Ovary (tissue), 9 donors: ENCODE measurements around the gene TYMS. TPM values are rescaled to one million over a fixed set of nuclear protein-coding genes. Genes with fewer than 3 reads are reported as not detected.

Experiments used
- DNase-seq, 5 donors: peaks; one replicate each; pipeline ENCODE4 v3.0.0-alpha.2; 2019 to 2020
- H3K27ac ChIP-seq, 2 donors: fragments of 200-600 bp; one replicate each; pipeline versions ENCODE4 v1.5.1 to v1.8.0; 2019 to 2022
- H3K27me3 ChIP-seq: fragments of 200-600 bp; one replicate; pipeline ENCODE4 v1.8.0; 2022
- H3K36me3 ChIP-seq: fragments of 200-600 bp; sonication (generic); one replicate; pipeline ENCODE4 v1.5.1; 2019
- H3K4me1 ChIP-seq: one replicate; pipeline ENCODE4 v1.8.1; 2013; ENCODE audit warnings: mild to moderate bottlenecking, moderate library complexity; ENCODE audit not compliant: insufficient read depth
- H3K4me3 ChIP-seq: fragments of 200-600 bp; sonication (generic); one replicate; pipeline ENCODE4 v1.5.1; 2017
- H3K9me3 ChIP-seq, 2 donors: fragments of 200-600 bp in 1 of 2; sonication (generic) in 1 of 2; one replicate each; pipeline versions ENCODE4 v1.5.1 to v1.8.1; 2013 to 2019; ENCODE audit warnings: mild to moderate bottlenecking in 1 of 2, moderate library complexity in 1 of 2
- CTCF ChIP-seq, 3 donors: fragments of 450-650 bp in 2 of 3; fragments of 200-600 bp in 1 of 3; IDR thresholded peaks; one replicate each; pipeline versions ENCODE4 v1.5.1 to v1.8.0; 2016 to 2022; ENCODE audit warnings: antibody characterized with exemption in 3 of 3, mild to moderate bottlenecking in 1 of 3
- EP300 ChIP-seq: sonication (generic); formaldehyde crosslinking; IDR thresholded peaks from one replicate; pipeline ENCODE4 v1.6.1; 2017; ENCODE audit warnings: antibody characterized with exemption
- POLR2A ChIP-seq: fragments of 450-650 bp; IDR thresholded peaks from one replicate; pipeline ENCODE4 v1.6.1; 2017; ENCODE audit warnings: antibody characterized with exemption, mild to moderate bottlenecking, moderate library complexity
- WGBS, 3 donors: extraction: QIAGEN DNeasy Blood & Tissue Kit in 1 of 3; methylation state at CpG; one replicate each; pipeline versions ENCODE4 v1.1.5 to v1.1.7; 2013 to 2017; 5-methylcytosine and 5-hydroxymethylcytosine counted together
- intact Hi-C, 4 donors: fragments of 100-400 bp; cut with DNase I; formaldehyde crosslinking; loops; one replicate each; pipeline versions ENCODE4 v1.11.0 to v1.15.1; 2022 to 2023
- polyA plus RNA-seq, 2 donors: library from polyadenylated mRNA; stranded (reverse); fragments of 200-250 nt in 1 of 2; fragments of 350-450 nt in 1 of 2; fragmentation: Illumina TruSeq in 1 of 2; extraction: RNeasy Lipid Tissue Mini Kit (QIAGEN cat#74804) in 1 of 2; gene quantifications; one replicate each; pipeline ENCODE4 v1.2.3, GENCODE V29; 2013 to 2014
- total RNA-seq, 7 donors: library from RNA; depleted of rRNA in 2 of 7; stranded (reverse); fragments of >200 nt in 2 of 7; fragmentation: NEBNext Ultra II Directional in 3 of 7; extraction: Animal tissue kit (Norgen Biotek cat#: 25700) in 3 of 7; gene quantifications; one replicate each; pipeline versions ENCODE4 v1.1.0 to v1.2.4, GENCODE V29; 2016 to 2023
- donor health status: DM: no; HTN: no; CAD: no; lungs with moderate emphysema.
- donor health status: DM: no; HTN: no; CAD: no.
- donor health status: Bipolar disorder and iron deficiency.
- donor health status: DM: yes; HTN: yes; CAD: no.
- donor health status: DM: no; HTN: no; CAD: no.
- donor health status: DM: yes; HTN: yes; CAD: no.

TYMS gene
- total and polyA plus RNA-seq, 9 donors, result 0.48 to 8.4 (median 4.4) TPM

GRCh38 chr18:655445-655844 lies 2.0 kb upstream of the TYMS start:
- TF ChIP-seq EP300 (no peak), CTCF (IDR thresholded peaks at IDR 0.05) (no peak), POLR2A (no peak)
- WGBS, 3 donors, result 83 to 87% (median 84%) methylated on average over 6 of the region's 6 CpGs

GRCh38 chr18:658001-658946 lies 821 bp downstream of the TYMS start:
- Histone ChIP-seq H3K4me3 (peak overlapping the region; percentile 59), H3K27ac (no peak overlapping the region), H3K9me3 (no peaks in the 10 kb centered on the region), H3K36me3 (no peaks in the 10 kb centered on the region), H3K27me3 (no peaks in the 10 kb centered on the region), H3K4me1 (peaks cover 3% of the 10 kb centered on the region)
- 1 to 2% (median 1%) methylated on average over 61 to 72 of the region's 72 CpGs for WGBS, 3 donors
- TF ChIP-seq CTCF (IDR thresholded peaks at IDR 0.05) (no peak), EP300 (no peak), POLR2A (no peak)
- intact Hi-C loops, result loop anchor here in 1 of 4 donors (10.0 kb wide), 1 partner anchor 577 kb away; no protein-coding TSS in a partner anchor
- peak; percentile 75 to 88 (median 81) for DNase-seq

More at GRCh38 chr18:655445-655844, 2.0 kb upstream of the TYMS start:
- no peak overlapping the region for H3K27ac ChIP-seq
- H3K4me3 ChIP-seq, result no peak overlapping the region
- H3K36me3 ChIP-seq, result no peaks in the 10 kb centered on the region
- no peak for DNase-seq
- H3K9me3 ChIP-seq, result no peaks in the 10 kb centered on the region
- H3K4me1 ChIP-seq, result peaks cover 3% of the 10 kb centered on the region
- no peaks in the 10 kb centered on the region for H3K27me3 ChIP-seq
- intact Hi-C loops, result loop anchor here in 1 of 4 donors (10.0 kb wide), 1 partner anchor 579 kb away; no protein-coding TSS in a partner anchor

GRCh38 chr18:658947-659533 lies 1.6 kb downstream of the TYMS start:
- no peaks in the 10 kb centered on the region for H3K27me3 ChIP-seq
- no peaks in the 10 kb centered on the region for H3K36me3 ChIP-seq
- DNase-seq, result no peak
- no peaks in the 10 kb centered on the region for H3K9me3 ChIP-seq
- TF ChIP-seq POLR2A (no peak), CTCF (IDR thresholded peaks at IDR 0.05) (no peak), EP300 (no peak)
- H3K27ac ChIP-seq, result no peak overlapping the region
- H3K4me1 ChIP-seq, result peaks cover 3% of the 10 kb centered on the region
- H3K4me3 ChIP-seq, result no peak overlapping the region
- WGBS, 3 donors, result 75 to 85% (median 76%) methylated on average over 10 of the region's 10 CpGs
- intact Hi-C loops, result loop anchor here in 1 of 4 donors (10.0 kb wide), 1 partner anchor 576 kb away; no protein-coding TSS in a partner anchor

- no peaks in the 10 kb centered on the region for H3K27me3 ChIP-seq
- peaks cover 3% of the 10 kb centered on the region for H3K4me1 ChIP-seq
- TF ChIP-seq POLR2A (no peak), CTCF (IDR thresholded peaks at IDR 0.05) (no peak), EP300 (no peak)
- 87 to 90% (median 89%) methylated on average over 6 of the region's 6 CpGs for WGBS, 3 donors
- no peak overlapping the region for H3K4me3 ChIP-seq
- H3K36me3 ChIP-seq, result no peaks in the 10 kb centered on the region
- H3K27ac ChIP-seq, result no peak overlapping the region
- H3K9me3 ChIP-seq, result no peaks in the 10 kb centered on the region
- no peak for DNase-seq
- intact Hi-C loops, result loop anchor here in 1 of 4 donors (10.0 kb wide), 1 partner anchor 575 kb away; no protein-coding TSS in a partner anchor
Measured at GRCh38 chr18:659597-659996, 2.1 kb downstream of the TYMS start.
